T-cell (primary cell): ENCODE measurements around the gene GPRIN3. TPM values are rescaled to one million over a fixed set of nuclear protein-coding genes. Genes with fewer than 3 reads are reported as not detected.

ENCODE experiments used
- ATAC-seq, 4 experiments: fragments of 200-7000 bp in 3 of 4; fragments of 150-1000 bp in 1 of 4; cut with Tn5 transposase; replicated peaks in 1 of 4; 1 replicate in 3 of 4; 2 replicates in 1 of 4; pipeline ENCODE4 v1.10.0; 2021; ENCODE audit warnings: moderate library complexity in 3 of 4, mild to moderate bottlenecking in 2 of 4, moderate number of reproducible peaks in 1 of 4
- CTCF ChIA-PET, 2 donors: fragments of 300-600 bp; sonication (Branson Sonifier 250); formaldehyde crosslinking; loops; one replicate each; lab custom pipeline; 2022; ENCODE audit warnings: antibody characterized with exemption in 2 of 2; lab: Charles Lee
- POLR2A ChIA-PET, 2 donors: fragments of 300-600 bp; sonication (Branson Sonifier 250); formaldehyde crosslinking; loops; one replicate each; lab custom pipeline; 2022; ENCODE audit warnings: antibody characterized with exemption in 2 of 2; lab: Charles Lee
- DNase-seq, 35 experiments: peaks; one replicate each; pipeline versions ENCODE4 v3.0.0 to v3.0.0-alpha.2; 2013 to 2023
- H3K27ac ChIP-seq: one replicate; pipeline ENCODE4 v1.5.1; 2013; ENCODE audit warnings: low read length
- H3K27me3 ChIP-seq, 2 experiments: replicated peaks in 1 of 2; 1 replicate in 1 of 2; 2 replicates in 1 of 2; pipeline versions ENCODE4 v1.6.1 to v1.7.0; 2013; ENCODE audit warnings: low read length in 1 of 2, mixed read lengths in 1 of 2; ENCODE audit not compliant: control insufficient read depth in 2 of 2, insufficient read depth in 2 of 2; ENCODE audit errors: extremely low read depth in 1 of 2
- H3K36me3 ChIP-seq, 2 donors: 1 replicate in 1 of 2; 2 replicates in 1 of 2; pipeline versions ENCODE4 v1.6.1 to v1.7.0; 2013; ENCODE audit warnings: low read length in 1 of 2; ENCODE audit not compliant: control insufficient read depth in 2 of 2, insufficient read depth in 1 of 2; ENCODE audit errors: extremely low read depth in 1 of 2
- H3K4me1 ChIP-seq, 2 experiments: 1 replicate in 1 of 2; 2 replicates in 1 of 2; pipeline versions ENCODE4 v1.6.1 to v1.7.0; 2013; ENCODE audit warnings: low read length in 2 of 2, mixed read lengths in 1 of 2; ENCODE audit not compliant: insufficient read depth in 2 of 2, control insufficient read depth in 1 of 2; ENCODE audit errors: extremely low read depth in 1 of 2
- H3K4me3 ChIP-seq, 2 donors: 1 replicate in 1 of 2; 2 replicates in 1 of 2; pipeline versions ENCODE4 v1.5.1 to v1.7.0; 2013; ENCODE audit warnings: mild to moderate bottlenecking in 2 of 2, low read length in 1 of 2, moderate library complexity in 1 of 2; ENCODE audit not compliant: control insufficient read depth in 1 of 2; ENCODE audit errors: extremely low read depth in 1 of 2
- H3K9me3 ChIP-seq: 2 replicates; pipeline ENCODE4 v1.7.0; 2013
- H3K27ac Mint-ChIP-seq, 2 donors: one replicate each; pipeline ENCODE4 v1.8.0; 2020 to 2021; ENCODE audit warnings: mild to moderate bottlenecking in 2 of 2, mixed read lengths in 2 of 2
- H3K27me3 Mint-ChIP-seq, 2 donors: one replicate each; pipeline ENCODE4 v1.8.0; 2021 to 2022; ENCODE audit warnings: mixed read lengths in 2 of 2
- H3K36me3 Mint-ChIP-seq: one replicate; pipeline ENCODE4 v1.8.0; 2021; ENCODE audit warnings: mixed read lengths
- H3K4me1 Mint-ChIP-seq, 3 donors: one replicate each; pipeline ENCODE4 v1.8.0; 2020 to 2022; ENCODE audit warnings: mixed read lengths in 3 of 3, mild to moderate bottlenecking in 1 of 3
- H3K4me3 Mint-ChIP-seq, 3 donors: one replicate each; pipeline ENCODE4 v1.8.0; 2020 to 2022; ENCODE audit warnings: mild to moderate bottlenecking in 3 of 3, mixed read lengths in 3 of 3, moderate library complexity in 3 of 3
- H3K9me3 Mint-ChIP-seq, 3 donors: one replicate each; pipeline ENCODE4 v1.8.0; 2020 to 2022; ENCODE audit warnings: mixed read lengths in 3 of 3
- WGBS: methylation state at CpG from one replicate; pipeline ENCODE4 v1.1.5; 2013; ENCODE audit warnings: missing lambda C conversion rate; ENCODE audit not compliant: insufficient coverage; 5-methylcytosine and 5-hydroxymethylcytosine counted together
- total RNA-seq, 35 experiments: library from RNA in 6 of 35; stranded (reverse) in 6 of 35; fragments of 120-200 nt in 1 of 35; gene quantifications; one replicate each; pipeline versions ENCODE4 v1.2.1 to v1.2.4 and lab custom pipeline; 2013 to 2026

Gene GPRIN3
- total RNA-seq, 5 donors from 2014 or later (not counting 1 experiment from before 2014, with no cell fraction given) = 17.4 to 56.1 (median 23.0) TPM

DNA sequence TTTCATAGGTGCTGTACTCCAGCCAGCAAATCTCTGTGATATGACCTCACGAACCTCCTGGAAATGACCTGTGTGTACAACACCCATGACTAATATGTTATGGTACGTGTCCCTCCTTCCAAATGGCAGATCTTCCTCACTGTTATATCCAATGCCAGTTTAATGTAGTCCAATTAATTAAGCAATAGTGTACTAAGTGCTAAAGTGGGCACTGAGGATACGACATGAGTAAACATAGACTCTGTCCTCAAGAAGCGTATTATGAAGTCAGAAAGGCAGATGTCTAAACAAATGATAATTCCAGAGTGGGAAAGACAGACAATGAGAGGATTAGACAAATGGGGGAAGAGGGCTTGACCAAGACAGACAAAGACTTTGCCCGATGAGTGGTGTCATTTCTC is 33.9 kb downstream of the GPRIN3 start:
- ATAC-seq (no peak), DNase-seq (no peak)
- Mint-ChIP-seq H3K36me3 (peaks cover 42% of the 10 kb centered on the region), H3K27ac (peak overlapping the region in 1 of 2 donors; percentile 50), H3K27me3 (no peaks in the 10 kb centered on the region), H3K9me3 (peaks cover 0 to 4% (median 0%) of the 10 kb centered on the region in 3 donors), H3K4me1 (peaks cover 83 to 93% (median 84%) of the 10 kb centered on the region in 3 donors), H3K4me3 (no peak overlapping the region)
- H3K4me3 ChIP-seq = no peak overlapping the region
- POLR2A ChIA-PET = interaction anchor here (0.6 to 1.7 kb wide), 3 partner anchors 13 to 36 kb away, joined by 3 to 5 read pairs (median 4); no protein-coding TSS in a partner anchor
- no peak overlapping the region for H3K27ac ChIP-seq
- H3K27me3 ChIP-seq = no peaks in the 10 kb centered on the region
- CTCF ChIA-PET = interaction anchor here (0.7 to 1.9 kb wide), 4 partner anchors 13 to 25 kb away, joined by 3 to 5 read pairs (median 4); no protein-coding TSS in a partner anchor
- WGBS = 97% methylated on average over 3 of the region's 5 CpGs
- no peaks in the 10 kb centered on the region for H3K9me3 ChIP-seq
- H3K36me3 ChIP-seq = peaks cover 2 to 6% of the 10 kb centered on the region in 2 donors
- peaks cover 0 to 21% of the 10 kb centered on the region in 2 experiments for H3K4me1 ChIP-seq

DNA sequence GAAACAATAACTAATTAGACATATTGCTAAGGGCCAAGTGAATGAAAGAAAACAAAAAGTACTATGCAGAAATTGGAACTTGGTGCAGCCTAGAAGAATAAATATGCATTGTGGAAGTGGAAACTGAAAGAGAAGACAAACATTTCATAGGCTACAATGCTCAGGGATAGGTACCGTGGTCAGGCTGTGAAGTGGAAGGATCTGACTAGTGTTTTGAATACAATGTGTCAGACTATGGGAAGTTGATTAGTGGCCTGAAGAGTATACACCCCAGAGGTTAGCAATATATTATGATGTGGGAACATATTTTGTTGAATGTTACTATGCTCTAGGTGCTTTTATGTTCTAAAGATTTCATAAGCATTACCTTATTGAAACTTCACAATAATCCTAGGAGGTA is 36.8 kb downstream of the GPRIN3 start:
- no peaks in the 10 kb centered on the region for H3K36me3 ChIP-seq
- Mint-ChIP-seq H3K4me1 (peaks cover 84 to 90% (median 89%) of the 10 kb centered on the region in 3 donors), H3K4me3 (peak overlapping the region in 1 of 3 donors; percentile 7), H3K9me3 (no peaks in the 10 kb centered on the region), H3K36me3 (peaks cover 44% of the 10 kb centered on the region), H3K27ac (peak overlapping the region; percentile 29 to 56), H3K27me3 (no peaks in the 10 kb centered on the region)
- ChIA-PET POLR2A (no interaction called here), CTCF (interaction anchor here (0.6 to 1.1 kb wide), 2 partner anchors 24 to 535 kb away, joined by 3 read pairs; no protein-coding TSS in a partner anchor)
- 20% methylated on average over 1 of the region's 1 CpG for WGBS
- H3K27ac ChIP-seq = no peak overlapping the region
- DNase-seq (no peak), ATAC-seq (peak in 1 of 4 experiments; percentile 52)
- no peaks in the 10 kb centered on the region for H3K27me3 ChIP-seq
- no peaks in the 10 kb centered on the region for H3K9me3 ChIP-seq
- H3K4me1 ChIP-seq = peaks cover 0 to 16% of the 10 kb centered on the region in 2 experiments
- H3K4me3 ChIP-seq = no peak overlapping the region

DNA sequence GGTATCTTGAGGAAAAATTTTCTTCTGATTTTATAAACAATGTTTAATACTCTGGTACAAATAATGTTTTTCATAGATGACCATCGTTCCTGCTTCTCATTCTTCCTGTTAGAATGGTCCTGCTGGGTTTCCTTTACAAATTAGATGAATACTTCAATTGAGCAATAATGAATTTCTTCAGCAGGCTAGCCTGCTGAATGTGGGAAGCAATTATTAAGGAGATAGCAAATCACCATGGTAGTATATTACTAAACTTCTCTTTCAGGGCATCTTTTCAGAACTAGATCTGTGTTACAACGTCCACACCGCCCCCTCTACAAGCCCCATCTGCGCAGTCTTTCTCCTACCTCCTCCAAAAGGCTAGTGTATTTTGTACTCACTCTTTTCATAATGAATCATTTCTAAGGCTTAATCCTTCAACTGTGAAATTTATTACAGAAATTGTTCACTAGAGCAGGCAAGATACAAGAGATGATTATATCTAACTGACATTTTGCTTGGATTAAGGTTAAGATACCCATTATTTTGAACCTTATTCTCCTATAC is 38.4 kb downstream of the GPRIN3 start:
- Mint-ChIP-seq H3K4me1 (peaks cover 81 to 85% (median 83%) of the 10 kb centered on the region in 3 donors), H3K36me3 (peaks cover 40% of the 10 kb centered on the region), H3K27me3 (no peaks in the 10 kb centered on the region), H3K27ac (peak overlapping the region; percentile 31 to 55), H3K9me3 (peaks cover 0 to 7% (median 0%) of the 10 kb centered on the region in 3 donors), H3K4me3 (no peak overlapping the region)
- Histone ChIP-seq H3K36me3 (no peaks in the 10 kb centered on the region), H3K27ac (no peak overlapping the region), H3K4me1 (peaks cover 0 to 15% of the 10 kb centered on the region in 2 experiments), H3K4me3 (no peak overlapping the region), H3K27me3 (no peaks in the 10 kb centered on the region), H3K9me3 (no peaks in the 10 kb centered on the region)
- ATAC-seq = no peak
- CTCF ChIA-PET = no interaction called here
- no CpG with 5 or more reads among the region's 4 CpGs for WGBS
- POLR2A ChIA-PET = no interaction called here
- no peak for DNase-seq

DNA sequence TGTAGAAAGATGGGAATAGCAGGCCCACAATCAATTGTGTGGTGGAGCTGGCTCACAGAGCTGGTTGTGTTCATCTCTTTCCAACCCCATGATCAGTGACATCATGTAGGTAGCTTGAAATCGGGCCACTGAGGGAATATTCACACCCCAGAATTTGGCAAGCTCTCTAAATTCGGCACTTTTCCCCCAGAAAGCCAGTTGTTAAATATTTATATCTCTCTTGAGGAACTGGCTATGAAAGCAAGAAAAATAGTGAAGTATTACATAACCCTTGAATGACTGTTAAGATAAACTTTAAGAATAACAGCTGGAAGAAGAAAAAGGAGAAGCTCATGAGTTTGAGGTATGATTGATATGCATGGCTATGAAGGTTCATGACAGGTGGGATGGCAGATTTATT is 38.9 kb downstream of the GPRIN3 start:
- Mint-ChIP-seq H3K4me1 (peaks cover 81 to 85% (median 83%) of the 10 kb centered on the region in 3 donors), H3K9me3 (peaks cover 0 to 9% (median 0%) of the 10 kb centered on the region in 3 donors), H3K36me3 (peaks cover 40% of the 10 kb centered on the region), H3K27ac (peak overlapping the region; percentile 31 to 66), H3K27me3 (no peaks in the 10 kb centered on the region), H3K4me3 (no peak overlapping the region)
- no CpG with 5 or more reads among the region's 2 CpGs for WGBS
- POLR2A ChIA-PET = no interaction called here
- CTCF ChIA-PET = no interaction called here
- Histone ChIP-seq H3K36me3 (no peaks in the 10 kb centered on the region), H3K4me1 (peaks cover 1 to 18% of the 10 kb centered on the region in 2 experiments), H3K27me3 (no peaks in the 10 kb centered on the region), H3K4me3 (no peak overlapping the region), H3K27ac (no peak overlapping the region), H3K9me3 (no peaks in the 10 kb centered on the region)
- no peak for DNase-seq
- no peak for ATAC-seq

DNA sequence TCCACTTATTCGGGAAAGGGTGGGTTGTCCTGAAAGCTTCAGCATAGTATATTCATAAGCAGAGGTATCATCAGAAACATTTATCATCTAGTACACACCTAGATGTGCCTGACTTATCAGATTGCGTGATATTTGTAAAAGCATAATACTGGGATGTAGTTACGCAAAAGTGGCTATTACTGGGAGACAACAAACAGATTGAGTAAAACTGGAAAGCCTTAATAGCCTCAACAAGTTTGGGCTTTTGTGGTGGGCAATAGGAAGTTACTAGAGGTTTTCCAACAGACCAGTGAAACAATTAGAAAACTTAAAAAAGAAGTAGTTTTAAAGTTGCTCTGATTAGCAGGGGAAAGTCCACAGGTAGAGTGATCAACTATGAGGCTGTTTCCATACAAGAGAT is 39.8 kb downstream of the GPRIN3 start:
- H3K27ac Mint-ChIP-seq = peak overlapping the region; percentile 17 to 31
- POLR2A ChIA-PET = no interaction called here

DNA sequence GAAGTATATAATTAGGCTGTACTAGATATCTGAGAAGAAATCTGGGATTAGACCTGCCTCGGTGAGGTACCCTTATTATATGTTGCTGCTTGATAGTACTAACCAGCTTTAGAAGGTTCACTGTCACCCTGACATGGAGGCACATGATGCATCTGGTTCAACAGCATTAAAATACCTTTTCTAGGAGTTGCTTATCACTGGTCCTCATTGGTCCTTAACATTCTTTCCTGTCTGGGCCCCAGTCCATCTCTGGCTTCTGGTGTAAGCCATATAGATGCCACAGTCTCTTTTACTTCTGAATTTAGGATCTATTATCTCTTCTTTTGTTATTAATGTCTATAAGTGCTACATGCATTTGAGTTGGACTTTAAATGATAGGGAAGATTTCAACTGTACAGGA is 40.2 kb downstream of the GPRIN3 start:
- H3K4me1 ChIP-seq = peaks cover 4 to 20% of the 10 kb centered on the region in 2 experiments
- POLR2A ChIA-PET = no interaction called here
- Mint-ChIP-seq H3K4me1 (peaks cover 78 to 85% (median 83%) of the 10 kb centered on the region in 3 donors), H3K9me3 (peaks cover 0 to 9% (median 0%) of the 10 kb centered on the region in 3 donors), H3K27me3 (no peaks in the 10 kb centered on the region), H3K4me3 (no peak overlapping the region), H3K27ac (peak overlapping the region in 1 of 2 donors; percentile 44), H3K36me3 (peaks cover 35% of the 10 kb centered on the region)
- no peak for DNase-seq
- no peak overlapping the region for H3K4me3 ChIP-seq
- no peaks in the 10 kb centered on the region for H3K36me3 ChIP-seq
- H3K9me3 ChIP-seq = no peaks in the 10 kb centered on the region
- no peak for ATAC-seq
- no peaks in the 10 kb centered on the region for H3K27me3 ChIP-seq
- WGBS = 83% methylated on average over 1 of the region's 1 CpG
- CTCF ChIA-PET = no interaction called here
- H3K27ac ChIP-seq = no peak overlapping the region

More for the DNA sequence above, 39.8 kb downstream of the GPRIN3 start:
- CTCF ChIA-PET = no interaction called here
- Mint-ChIP-seq H3K4me3 (no peak overlapping the region), H3K4me1 (peaks cover 83 to 85% (median 83%) of the 10 kb centered on the region in 3 donors), H3K27me3 (no peaks in the 10 kb centered on the region), H3K36me3 (peaks cover 39% of the 10 kb centered on the region), H3K9me3 (peaks cover 0 to 9% (median 0%) of the 10 kb centered on the region in 3 donors)
- no peaks in the 10 kb centered on the region for H3K27me3 ChIP-seq
- no peak for ATAC-seq
- no CpG with 5 or more reads among the region's 3 CpGs for WGBS
- no peak for DNase-seq
- H3K36me3 ChIP-seq = no peaks in the 10 kb centered on the region
- peaks cover 4 to 17% of the 10 kb centered on the region in 2 experiments for H3K4me1 ChIP-seq
- H3K9me3 ChIP-seq = no peaks in the 10 kb centered on the region
- no peak overlapping the region for H3K27ac ChIP-seq
- H3K4me3 ChIP-seq = no peak overlapping the region
